H9 (cell line): ENCODE results near the gene ING5. TPM values are rescaled to one million over a fixed set of nuclear protein-coding genes. Genes with fewer than 3 reads are reported as not detected.

Source experiments
- DNase-seq: peaks from one replicate; pipeline ENCODE4 v3.0.0-alpha.2; 2017
- H2AFZ ChIP-seq: one replicate; pipeline ENCODE4 v1.6.1; 2013; ENCODE audit warnings: mild to moderate bottlenecking, low read length, control low read depth, moderate library complexity
- H2AK5ac ChIP-seq: 2 replicates; pipeline ENCODE4 v1.6.1; 2013; ENCODE audit warnings: low read length, control low read depth, mixed read lengths; ENCODE audit not compliant: insufficient read length
- H2BK120ac ChIP-seq: one replicate; pipeline ENCODE4 v1.6.1; 2013; ENCODE audit warnings: low read depth, mild to moderate bottlenecking, low read length, control low read depth, inconsistent platforms; ENCODE audit not compliant: poor library complexity, severe bottlenecking
- H2BK12ac ChIP-seq: 2 replicates; pipeline ENCODE4 v1.6.1; 2013; ENCODE audit warnings: low read length, control low read depth, mixed read lengths, low read depth; ENCODE audit not compliant: insufficient read length
- H2BK15ac ChIP-seq: 2 replicates; pipeline ENCODE4 v1.6.1; 2013; ENCODE audit warnings: low read depth, low read length, control low read depth
- H2BK20ac ChIP-seq: one replicate; pipeline ENCODE4 v1.6.1; 2013; ENCODE audit warnings: low read depth, mild to moderate bottlenecking, low read length, control low read depth, inconsistent platforms; ENCODE audit not compliant: poor library complexity, severe bottlenecking
- H2BK5ac ChIP-seq: 2 replicates; pipeline ENCODE4 v1.6.1; 2013; ENCODE audit warnings: low read length, control low read depth, mixed read lengths; ENCODE audit not compliant: insufficient read length
- H3K14ac ChIP-seq: 2 replicates; pipeline ENCODE4 v1.6.1; 2013; ENCODE audit warnings: low read length, control low read depth; ENCODE audit not compliant: insufficient read depth
- H3K18ac ChIP-seq: 2 replicates; pipeline ENCODE4 v1.6.1; 2013; ENCODE audit warnings: low read depth, mild to moderate bottlenecking, mixed read lengths, low read length, control low read depth; ENCODE audit not compliant: insufficient read length
- H3K23ac ChIP-seq: 2 replicates; pipeline ENCODE4 v1.6.1; 2013; ENCODE audit warnings: low read length, control low read depth, mixed read lengths, low read depth; ENCODE audit not compliant: insufficient read length
- H3K23me2 ChIP-seq: 2 replicates; pipeline ENCODE4 v1.6.1; 2013; ENCODE audit warnings: low read depth, mild to moderate bottlenecking, mixed read lengths, low read length, control low read depth; ENCODE audit not compliant: insufficient read length, poor library complexity, severe bottlenecking
- H3K27ac ChIP-seq: 2 replicates; pipeline ENCODE4 v1.5.1; 2013; ENCODE audit warnings: low read length, control low read depth, mixed read lengths, low read depth; ENCODE audit not compliant: insufficient read length
- H3K27me3 ChIP-seq: 2 replicates; pipeline ENCODE4 v1.6.1; 2013; ENCODE audit warnings: low read length, control low read depth, inconsistent platforms; ENCODE audit not compliant: insufficient read depth
- H3K4ac ChIP-seq: 2 replicates; pipeline ENCODE4 v1.6.1; 2013; ENCODE audit warnings: low read depth, mild to moderate bottlenecking, control low read depth, inconsistent platforms, low read length, moderate library complexity
- H3K4me1 ChIP-seq: 2 replicates; pipeline ENCODE4 v1.6.1; 2013; ENCODE audit warnings: low read length, control low read depth, inconsistent platforms; ENCODE audit not compliant: insufficient read depth
- H3K4me2 ChIP-seq: 2 replicates; pipeline ENCODE4 v1.6.1; 2013; ENCODE audit warnings: low read length, control low read depth, mixed read lengths; ENCODE audit not compliant: insufficient read length, insufficient read depth
- H3K56ac ChIP-seq: 2 replicates; pipeline ENCODE4 v1.6.1; 2013; ENCODE audit warnings: low read depth, mild to moderate bottlenecking, mixed read lengths, low read length, control low read depth; ENCODE audit not compliant: insufficient read length
- H3K79me1 ChIP-seq: 2 replicates; pipeline ENCODE4 v1.6.1; 2013; ENCODE audit warnings: low read depth, mild to moderate bottlenecking, moderate library complexity, low read length, control low read depth, inconsistent platforms; ENCODE audit not compliant: insufficient read depth, poor library complexity, severe bottlenecking
- H3K79me2 ChIP-seq: 2 replicates; pipeline ENCODE4 v1.6.1; 2013; ENCODE audit warnings: low read length, control low read depth, inconsistent platforms; ENCODE audit not compliant: insufficient read depth
- H3K9ac ChIP-seq: 2 replicates; pipeline ENCODE4 v1.6.1; 2013; ENCODE audit warnings: low read length, control low read depth, mixed read lengths; ENCODE audit not compliant: insufficient read length; ENCODE audit errors: extremely low read depth
- H3K9me3 ChIP-seq: one replicate; pipeline ENCODE4 v1.6.1; 2013; ENCODE audit warnings: low read depth, low read length, inconsistent platforms; ENCODE audit not compliant: control insufficient read depth
- H3T11ph ChIP-seq: one replicate; pipeline ENCODE4 v1.6.1; 2013; ENCODE audit warnings: mild to moderate bottlenecking, low read length, control low read depth, inconsistent platforms
- H4K20me1 ChIP-seq: one replicate; pipeline ENCODE4 v1.6.1; 2013; ENCODE audit not compliant: control insufficient read depth, insufficient read length, insufficient read depth
- H4K5ac ChIP-seq: 2 replicates; pipeline ENCODE4 v1.6.1; 2013; ENCODE audit warnings: low read depth, mild to moderate bottlenecking, mixed read lengths, low read length, control low read depth; ENCODE audit not compliant: insufficient read length
- H4K8ac ChIP-seq: replicated peaks from 2 replicates; pipeline ENCODE4 v1.6.1; 2013; ENCODE audit warnings: low read length, control low read depth, mixed read lengths, low read depth; ENCODE audit not compliant: insufficient read length
- H4K91ac ChIP-seq: 2 replicates; pipeline ENCODE4 v1.6.1; 2013; ENCODE audit warnings: low read depth, mild to moderate bottlenecking, moderate library complexity, mixed read lengths, low read length, control low read depth; ENCODE audit not compliant: insufficient read length
- H3K27ac Mint-ChIP-seq, 3 experiments: 2 replicates in 2 of 3; 3 replicates in 1 of 3; pipeline ENCODE4 v1.8.0; 2020 to 2021; ENCODE audit warnings: mixed read lengths in 3 of 3, mild to moderate bottlenecking in 1 of 3, moderate library complexity in 1 of 3
- H3K27me3 Mint-ChIP-seq: 2 replicates; pipeline ENCODE4 v1.8.0; 2021; ENCODE audit warnings: low read depth, mild to moderate bottlenecking, moderate library complexity, mixed read lengths
- H3K36me3 Mint-ChIP-seq, 3 experiments: 2 replicates in 2 of 3; 3 replicates in 1 of 3; pipeline ENCODE4 v1.8.0; 2020 to 2021; ENCODE audit warnings: low read depth in 3 of 3, mixed read lengths in 3 of 3; ENCODE audit not compliant: insufficient read depth in 1 of 3
- H3K4me1 Mint-ChIP-seq, 2 experiments: 2 replicates each; pipeline ENCODE4 v1.8.0; 2020; ENCODE audit warnings: mixed read lengths in 2 of 2
- H3K4me3 Mint-ChIP-seq, 2 experiments: 2 replicates in 1 of 2; 3 replicates in 1 of 2; pipeline ENCODE4 v1.8.0; 2020 to 2021; ENCODE audit warnings: mild to moderate bottlenecking in 2 of 2, mixed read lengths in 2 of 2, moderate library complexity in 1 of 2
- H3K9me3 Mint-ChIP-seq, 2 experiments: 2 replicates in 1 of 2; 3 replicates in 1 of 2; pipeline ENCODE4 v1.8.0; 2020; ENCODE audit warnings: mild to moderate bottlenecking in 2 of 2, mixed read lengths in 2 of 2, moderate library complexity in 1 of 2
- CTCF ChIP-seq: fragments of 200-600 bp; sonication (generic); conservative IDR thresholded peaks from 3 replicates; pipeline ENCODE4 v1.8.0; 2021; ENCODE audit warnings: antibody characterized with exemption, mild to moderate bottlenecking
- WGBS: extraction: QIAGEN DNeasy Blood & Tissue Kit; methylation state at CpG from one replicate; pipeline ENCODE4 v1.1.7; 2013; ENCODE audit warnings: missing lambda C conversion rate, low lambda C conversion rate, mixed read lengths; ENCODE audit not compliant: insufficient read length; ENCODE audit errors: extremely low coverage; 5-methylcytosine and 5-hydroxymethylcytosine counted together
- total RNA-seq: library from RNA; stranded (reverse); gene quantifications from 2 replicates; pipeline ENCODE4 v1.2.1, GENCODE V29; 2021

ING5 gene
- total RNA-seq, 1 experiment from 2014 or later, result 66.0 TPM

- Histone ChIP-seq H3K23ac (no peak overlapping the region), H3K56ac (no peak overlapping the region), H3T11ph (no peak overlapping the region), H2BK20ac (no peak overlapping the region), H2AK5ac (no peak overlapping the region), H3K4ac (no peak overlapping the region), H2BK5ac (no peak overlapping the region), H2BK15ac (no peak overlapping the region), H3K27me3 (no peaks in the 10 kb centered on the region), H3K9me3 (no peaks in the 10 kb centered on the region), H2AFZ (no peak overlapping the region), H3K79me2 (no peaks in the 10 kb centered on the region), H3K79me1 (no peaks in the 10 kb centered on the region), H3K27ac (no peak overlapping the region), H4K20me1 (no peaks in the 10 kb centered on the region), H4K91ac (no peak overlapping the region), H3K23me2 (no peaks in the 10 kb centered on the region), H4K8ac (no peak overlapping the region), H2BK120ac (no peak overlapping the region), H3K14ac (no peak overlapping the region), H3K4me2 (no peak overlapping the region), H2BK12ac (no peak overlapping the region), H3K4me1 (no peaks in the 10 kb centered on the region), H3K9ac (no peak overlapping the region), H3K18ac (no peak overlapping the region), H4K5ac (no peak overlapping the region)
- H3K27ac Mint-ChIP-seq, result no peak overlapping the region
- DNase-seq, result peak; percentile 12
- WGBS, result no CpG with 5 or more reads among the region's 20 CpGs
- peaks cover 4 to 16% of the 10 kb centered on the region in 2 experiments for H3K4me1 Mint-ChIP-seq
- no peaks in the 10 kb centered on the region; the same call in 1 of the 2 replicates for H3K27me3 Mint-ChIP-seq
- peaks cover 15 to 18% (median 15%) of the 10 kb centered on the region in 3 experiments for H3K36me3 Mint-ChIP-seq
- H3K4me3 Mint-ChIP-seq, result no peak overlapping the region
- peaks cover 11 to 14% of the 10 kb centered on the region in 2 experiments for H3K9me3 Mint-ChIP-seq
- TF ChIP-seq CTCF, result no peak
Measured at GRCh38 chr2:241763551-241764274, 61.9 kb downstream of the ING5 start.
